Measurements from ENCODE around the gene BAX.
"Not testable (repeated sequence)": the region's sequence is repeated elsewhere in the genome, so short reads cannot be mapped to it uniquely, and the experiment has no call there.

DNA sequence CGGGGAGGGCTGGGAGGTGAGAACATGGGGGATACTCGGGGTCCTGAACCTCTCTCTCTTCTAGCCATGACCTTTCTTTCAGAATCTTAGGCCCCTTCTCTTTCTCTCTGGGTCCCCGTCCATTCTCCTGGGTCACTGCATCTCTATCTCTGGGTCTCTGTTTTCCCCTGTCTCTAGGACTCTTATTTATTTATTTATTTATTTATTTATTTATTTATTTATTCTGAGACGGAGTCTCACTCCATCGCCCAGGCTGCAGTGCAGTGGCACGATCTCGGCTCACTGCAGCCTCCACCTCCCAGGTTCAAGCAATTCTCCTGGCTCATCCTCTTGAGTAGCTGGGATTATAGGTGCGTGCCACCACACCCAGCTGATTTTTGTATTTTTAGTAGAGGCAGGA lies 35.4 kb upstream of the BAX start:
- TF ChIP-seq POLR2A (IDR thresholded peaks at IDR 0.05; ENCODE audit: low read length); RAD21 (conservative IDR thresholded peaks at IDR 0.05 in 1 of 2, IDR thresholded peaks at IDR 0.05 in 1 of 2); HDAC2 (IDR thresholded peaks at IDR 0.05); HOXB13 (CRISPR knock-in tag; IDR thresholded peaks at IDR 0.05; ENCODE audit: low read depth); CHD2 (IDR thresholded peaks at IDR 0.05; ENCODE audit: low read length, partially characterized antibody); MYC (IDR thresholded peaks at IDR 0.05; ENCODE audit: borderline replicate concordance, low read length); RFX5 (IDR thresholded peaks at IDR 0.05); CEBPB (IDR thresholded peaks at IDR 0.05); BHLHE40 (IDR thresholded peaks at IDR 0.05; ENCODE audit: low read depth, low read length): not testable (repeated sequence)
- TF ChIP-seq, protein P1, sequence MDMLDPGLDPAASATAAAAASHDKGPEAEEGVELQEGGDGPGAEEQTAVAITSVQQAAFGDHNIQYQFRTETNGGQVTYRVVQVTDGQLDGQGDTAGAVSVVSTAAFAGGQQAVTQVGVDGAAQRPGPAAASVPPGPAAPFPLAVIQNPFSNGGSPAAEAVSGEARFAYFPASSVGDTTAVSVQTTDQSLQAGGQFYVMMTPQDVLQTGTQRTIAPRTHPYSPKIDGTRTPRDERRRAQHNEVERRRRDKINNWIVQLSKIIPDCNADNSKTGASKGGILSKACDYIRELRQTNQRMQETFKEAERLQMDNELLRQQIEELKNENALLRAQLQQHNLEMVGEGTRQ (IDR thresholded peaks at IDR 0.05): not testable (repeated sequence)
- TF ChIP-seq, protein P2, sequence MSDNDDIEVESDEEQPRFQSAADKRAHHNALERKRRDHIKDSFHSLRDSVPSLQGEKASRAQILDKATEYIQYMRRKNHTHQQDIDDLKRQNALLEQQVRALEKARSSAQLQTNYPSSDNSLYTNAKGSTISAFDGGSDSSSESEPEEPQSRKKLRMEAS (IDR thresholded peaks at IDR 0.05): not testable (repeated sequence)
- TF ChIP-seq, protein P3, sequence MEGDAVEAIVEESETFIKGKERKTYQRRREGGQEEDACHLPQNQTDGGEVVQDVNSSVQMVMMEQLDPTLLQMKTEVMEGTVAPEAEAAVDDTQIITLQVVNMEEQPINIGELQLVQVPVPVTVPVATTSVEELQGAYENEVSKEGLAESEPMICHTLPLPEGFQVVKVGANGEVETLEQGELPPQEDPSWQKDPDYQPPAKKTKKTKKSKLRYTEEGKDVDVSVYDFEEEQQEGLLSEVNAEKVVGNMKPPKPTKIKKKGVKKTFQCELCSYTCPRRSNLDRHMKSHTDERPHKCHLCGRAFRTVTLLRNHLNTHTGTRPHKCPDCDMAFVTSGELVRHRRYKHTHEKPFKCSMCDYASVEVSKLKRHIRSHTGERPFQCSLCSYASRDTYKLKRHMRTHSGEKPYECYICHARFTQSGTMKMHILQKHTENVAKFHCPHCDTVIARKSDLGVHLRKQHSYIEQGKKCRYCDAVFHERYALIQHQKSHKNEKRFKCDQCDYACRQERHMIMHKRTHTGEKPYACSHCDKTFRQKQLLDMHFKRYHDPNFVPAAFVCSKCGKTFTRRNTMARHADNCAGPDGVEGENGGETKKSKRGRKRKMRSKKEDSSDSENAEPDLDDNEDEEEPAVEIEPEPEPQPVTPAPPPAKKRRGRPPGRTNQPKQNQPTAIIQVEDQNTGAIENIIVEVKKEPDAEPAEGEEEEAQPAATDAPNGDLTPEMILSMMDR (IDR thresholded peaks at IDR 0.05): not testable (repeated sequence)
- TF ChIP-seq, protein P4, sequence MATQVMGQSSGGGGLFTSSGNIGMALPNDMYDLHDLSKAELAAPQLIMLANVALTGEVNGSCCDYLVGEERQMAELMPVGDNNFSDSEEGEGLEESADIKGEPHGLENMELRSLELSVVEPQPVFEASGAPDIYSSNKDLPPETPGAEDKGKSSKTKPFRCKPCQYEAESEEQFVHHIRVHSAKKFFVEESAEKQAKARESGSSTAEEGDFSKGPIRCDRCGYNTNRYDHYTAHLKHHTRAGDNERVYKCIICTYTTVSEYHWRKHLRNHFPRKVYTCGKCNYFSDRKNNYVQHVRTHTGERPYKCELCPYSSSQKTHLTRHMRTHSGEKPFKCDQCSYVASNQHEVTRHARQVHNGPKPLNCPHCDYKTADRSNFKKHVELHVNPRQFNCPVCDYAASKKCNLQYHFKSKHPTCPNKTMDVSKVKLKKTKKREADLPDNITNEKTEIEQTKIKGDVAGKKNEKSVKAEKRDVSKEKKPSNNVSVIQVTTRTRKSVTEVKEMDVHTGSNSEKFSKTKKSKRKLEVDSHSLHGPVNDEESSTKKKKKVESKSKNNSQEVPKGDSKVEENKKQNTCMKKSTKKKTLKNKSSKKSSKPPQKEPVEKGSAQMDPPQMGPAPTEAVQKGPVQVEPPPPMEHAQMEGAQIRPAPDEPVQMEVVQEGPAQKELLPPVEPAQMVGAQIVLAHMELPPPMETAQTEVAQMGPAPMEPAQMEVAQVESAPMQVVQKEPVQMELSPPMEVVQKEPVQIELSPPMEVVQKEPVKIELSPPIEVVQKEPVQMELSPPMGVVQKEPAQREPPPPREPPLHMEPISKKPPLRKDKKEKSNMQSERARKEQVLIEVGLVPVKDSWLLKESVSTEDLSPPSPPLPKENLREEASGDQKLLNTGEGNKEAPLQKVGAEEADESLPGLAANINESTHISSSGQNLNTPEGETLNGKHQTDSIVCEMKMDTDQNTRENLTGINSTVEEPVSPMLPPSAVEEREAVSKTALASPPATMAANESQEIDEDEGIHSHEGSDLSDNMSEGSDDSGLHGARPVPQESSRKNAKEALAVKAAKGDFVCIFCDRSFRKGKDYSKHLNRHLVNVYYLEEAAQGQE (IDR thresholded peaks at IDR 0.05): not testable (repeated sequence)
